OCI-LY7 (cell line): ENCODE measurements around the gene ZXDC.

ENCODE experiments used
- EZH2phosphoT487 ChIP-seq: fragments of 200-600 bp; sonication (generic); IDR thresholded peaks from 2 replicates; pipeline ENCODE4 v1.6.1; 2018; ENCODE audit warnings: low read depth, borderline replicate concordance, mild to moderate bottlenecking, mixed run types, antibody characterized with exemption, low read length, moderate library complexity, mixed read lengths
- TF ChIP-seq, protein P1 (sequence below): fragments of 200-600 bp; sonication (generic); conservative IDR thresholded peaks from 2 replicates; pipeline ENCODE4 v1.5.1; 2014; ENCODE audit warnings: mild to moderate bottlenecking, antibody characterized with exemption, low read length, moderate library complexity, mixed read lengths

DNA sequence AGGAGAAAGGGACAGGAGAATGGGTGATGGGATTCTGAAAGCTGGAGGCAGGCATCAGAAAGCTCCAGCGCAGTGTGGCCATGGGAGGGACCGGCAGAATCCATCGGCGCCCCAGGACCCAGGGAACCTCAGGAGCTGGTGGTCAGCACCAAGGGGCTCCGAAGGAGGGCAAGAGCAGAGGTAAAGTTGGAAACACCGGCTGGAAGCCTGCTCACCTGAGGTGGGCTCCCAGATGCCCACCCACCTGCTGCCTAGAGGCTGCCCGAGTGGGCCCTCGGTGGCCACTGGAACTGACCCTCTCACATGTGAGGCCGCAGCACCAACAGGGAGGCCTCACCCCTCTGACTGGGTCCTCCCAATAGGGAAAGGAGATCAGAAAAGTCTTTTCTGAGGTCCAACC, 10.3 kb upstream of the ZXDC start:
- TF ChIP-seq, protein P1, sequence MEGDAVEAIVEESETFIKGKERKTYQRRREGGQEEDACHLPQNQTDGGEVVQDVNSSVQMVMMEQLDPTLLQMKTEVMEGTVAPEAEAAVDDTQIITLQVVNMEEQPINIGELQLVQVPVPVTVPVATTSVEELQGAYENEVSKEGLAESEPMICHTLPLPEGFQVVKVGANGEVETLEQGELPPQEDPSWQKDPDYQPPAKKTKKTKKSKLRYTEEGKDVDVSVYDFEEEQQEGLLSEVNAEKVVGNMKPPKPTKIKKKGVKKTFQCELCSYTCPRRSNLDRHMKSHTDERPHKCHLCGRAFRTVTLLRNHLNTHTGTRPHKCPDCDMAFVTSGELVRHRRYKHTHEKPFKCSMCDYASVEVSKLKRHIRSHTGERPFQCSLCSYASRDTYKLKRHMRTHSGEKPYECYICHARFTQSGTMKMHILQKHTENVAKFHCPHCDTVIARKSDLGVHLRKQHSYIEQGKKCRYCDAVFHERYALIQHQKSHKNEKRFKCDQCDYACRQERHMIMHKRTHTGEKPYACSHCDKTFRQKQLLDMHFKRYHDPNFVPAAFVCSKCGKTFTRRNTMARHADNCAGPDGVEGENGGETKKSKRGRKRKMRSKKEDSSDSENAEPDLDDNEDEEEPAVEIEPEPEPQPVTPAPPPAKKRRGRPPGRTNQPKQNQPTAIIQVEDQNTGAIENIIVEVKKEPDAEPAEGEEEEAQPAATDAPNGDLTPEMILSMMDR, result no peak
- no peak for TF ChIP-seq EZH2phosphoT487
